Stimulated activated CD4-positive, alpha-beta T cell treated with anti-CD3 and anti-CD28 coated beads, Interleukin-15, amount 100 ng/mL, for 1 hour (primary cell): ENCODE measurements around the gene FAM174C.

Experiments used
- DNase-seq, 2 donors: peaks; one replicate each; pipeline ENCODE4 v3.0.0-alpha.2; 2020; ENCODE audit warnings: low read depth in 1 of 2, low spot score in 1 of 2

FAM174C gene

GRCh38 chr19:1284979-1285736 lies 9.8 kb downstream of the FAM174C start:
- DNase-seq: no peak

GRCh38 chr19:1285737-1286360 lies 10.5 kb downstream of the FAM174C start, which contains the start of gene EFNA2:
Gene EFNA2 (plus strand): TSS chr19:1285873. CDS start chr19:1286169, 296 bp downstream.
- DNase-seq: no peak

- DNase-seq: no peak
Measured at GRCh38 chr19:1286487-1287353, 11.4 kb downstream of the FAM174C start.

- DNase-seq: no peak
Measured at GRCh38 chr19:1287354-1288225, 12.3 kb downstream of the FAM174C start.

- DNase-seq: no peak
Measured at GRCh38 chr19:1288226-1288612, 12.9 kb downstream of the FAM174C start.

- DNase-seq: no peak
Measured at GRCh38 chr19:1288833-1289685, 13.7 kb downstream of the FAM174C start.

GRCh38 chr19:1289686-1290025 lies 14.3 kb downstream of the FAM174C start:
- no peak for DNase-seq

- DNase-seq: no peak
Measured at GRCh38 chr19:1290196-1290702, 14.9 kb downstream of the FAM174C start.

- no peak for DNase-seq
Measured at GRCh38 chr19:1290703-1291651, 15.6 kb downstream of the FAM174C start.

- DNase-seq: no peak
Measured at GRCh38 chr19:1291761-1292418, 16.6 kb downstream of the FAM174C start.

- no peak for DNase-seq
Measured at GRCh38 chr19:1292419-1293151, 17.3 kb downstream of the FAM174C start.

GRCh38 chr19:1293782-1294604 lies 18.7 kb downstream of the FAM174C start:
- no peak for DNase-seq

GRCh38 chr19:1294688-1295087 lies 19.4 kb downstream of the FAM174C start:
- no peak for DNase-seq

- peak in 1 of 2 donors; percentile 33 for DNase-seq
Measured at GRCh38 chr19:1295169-1296012, 20.1 kb downstream of the FAM174C start.

GRCh38 chr19:1296078-1296477 lies 20.7 kb downstream of the FAM174C start:
- DNase-seq: no peak
